ENCODE data around the gene TUFT1. TPM values are rescaled to one million over a fixed set of nuclear protein-coding genes. Genes with fewer than 3 reads are reported as not detected.

TUFT1 gene
- total and polyA plus RNA-seq, 2 of the 8 experiments (the other 6 are each of a cell fraction or from before 2014, with no cell fraction given) = 7.3 to 10.4 TPM

- Histone ChIP-seq H3K9ac (replicated peaks in 1 of 4; ENCODE audit: extremely low read depth in 1 of 4, low read depth in 3 of 4, low read length in 3 of 4) (no peak overlapping the region; a peak in 1 of 7 replicates), H3K18ac (ENCODE audit: extremely low read depth, low read length) (no peak overlapping the region), H2BK5ac (ENCODE audit: low read depth, low read length) (no peak overlapping the region), H4K5ac (ENCODE audit: insufficient read length, low read depth, low read length) (no peak overlapping the region), H3K23me2 (ENCODE audit: low read depth, low read length) (no peaks in the 10 kb centered on the region), H3K4ac (replicated peaks; ENCODE audit: insufficient read length, low read depth, low read length) (no peak overlapping the region), H2BK12ac (ENCODE audit: low read depth, low read length) (no peak overlapping the region), H3K4me2 (ENCODE audit: insufficient read depth in 1 of 2, low read depth in 2 of 2, low read length in 2 of 2) (no peak overlapping the region; a peak in 1 of 4 replicates), H4K91ac (replicated peaks; ENCODE audit: insufficient read length, low read length) (no peak overlapping the region), H3K14ac (ENCODE audit: insufficient read length) (no peak overlapping the region), H3K56ac (replicated peaks; ENCODE audit: insufficient read length, low read depth, low read length) (no peak overlapping the region), H3K27ac (ENCODE audit: low read depth, low read length) (no peak overlapping the region), H2BK15ac (ENCODE audit: low read length) (no peak overlapping the region), H2AK5ac (ENCODE audit: low read depth, low read length) (no peak overlapping the region), H3K4me3 (ENCODE audit: extremely low read depth in 1 of 4, insufficient read depth in 2 of 4, low read depth in 3 of 4, low read length in 4 of 4) (no peak overlapping the region), H4K8ac (ENCODE audit: extremely low read depth, insufficient read depth, low read length) (no peak overlapping the region), H2BK120ac (replicated peaks; ENCODE audit: low read depth, low read length) (no peak overlapping the region), H3K79me1 (ENCODE audit: low read depth, low read length) (no peaks in the 10 kb centered on the region), H3K36me3 (ENCODE audit: control insufficient read depth in 2 of 4, insufficient read depth in 4 of 4, low read length in 3 of 4) (peaks cover 2 to 28% (median 10%) of the 10 kb centered on the region in 4 experiments; a peak in 6 of 8 replicates), H2BK20ac (ENCODE audit: low read length) (no peak overlapping the region), H3K4me1 (replicated peaks in 1 of 4; ENCODE audit: control insufficient read depth in 3 of 4, insufficient read depth in 4 of 4, low read length in 3 of 4) (no peaks in the 10 kb centered on the region), H3K23ac (ENCODE audit: insufficient read length) (no peak overlapping the region), H4K20me1 (replicated peaks in 1 of 2; ENCODE audit: control insufficient read depth in 1 of 2, insufficient read depth in 2 of 2, low read length in 2 of 2) (no peaks in the 10 kb centered on the region), H2AFZ (ENCODE audit: low read length) (no peak overlapping the region), H3K27me3 (replicated peaks in 1 of 4; ENCODE audit: control insufficient read depth in 3 of 4, extremely low read depth in 1 of 4, insufficient read depth in 3 of 4, low read length in 3 of 4) (no peaks in the 10 kb centered on the region; a peak in 1 of 7 replicates), H3K9me3 (ENCODE audit: insufficient read depth in 2 of 2, low read depth in 1 of 2, low read length in 1 of 2) (no peaks in the 10 kb centered on the region), H3K79me2 (ENCODE audit: control insufficient read depth in 1 of 2, insufficient read depth in 2 of 2, low read length in 2 of 2) (0 out of 4 replicates have a peak, but pooled peaks cover under 1 to 3% of the 10 kb centered on the region in 2 experiments)
- FAIRE-seq (no peak), DNase-seq (ENCODE audit: low read depth in 1 of 2, low spot score in 2 of 2) (no peak)
- ChIA-PET POLR2A (ENCODE audit: partially characterized antibody) (interaction anchor here (1.8 to 6.6 kb wide), 2 partner anchors 16 to 25 kb away, joined by 6 to 32 read pairs; partner anchors contain the start of gene TUFT1), CTCF (ENCODE audit: partially characterized antibody) (interaction anchor here (1.9 to 2.6 kb wide), 2 partner anchors 11 to 28 kb away, joined by 4 to 6 read pairs; no protein-coding TSS in a partner anchor)
- 83 to 88% methylated on average over 2 to 5 of the region's 5 CpGs for WGBS, 2 experiments (ENCODE audit: extremely low coverage in 1 of 2, insufficient coverage in 1 of 2, insufficient read length in 1 of 2, insufficient replicate concordance in 2 of 2, low coverage in 1 of 2, low lambda C conversion rate in 2 of 2, missing lambda C conversion rate in 1 of 2)
- TF ChIP-seq POLR2AphosphoS5 (IDR thresholded peaks at IDR 0.05; ENCODE audit: low read depth, low read length) (no peak), JUND (IDR thresholded peaks at IDR 0.05; ENCODE audit: low read length) (no peak), SP1 (IDR thresholded peaks at IDR 0.05; ENCODE audit: low read depth, low read length) (no peak), FOSL1 (IDR thresholded peaks at IDR 0.05; ENCODE audit: insufficient read depth, low read depth, low read length) (no peak), MAFK (IDR thresholded peaks at IDR 0.05; ENCODE audit: low read depth, low read length) (no peak), GABPA (IDR thresholded peaks at IDR 0.05; ENCODE audit: borderline replicate concordance, insufficient read depth, low read length) (no peak), YY1 (IDR thresholded peaks at IDR 0.05; ENCODE audit: low read depth, low read length) (no peak), EZH2 (IDR thresholded peaks at IDR 0.05; ENCODE audit: low read depth, low read length, severe bottlenecking) (no peak), ATF2 (IDR thresholded peaks at IDR 0.05; ENCODE audit: low read length) (no peak), KDM5A (IDR thresholded peaks at IDR 0.05; ENCODE audit: low read length) (no peak), HDAC6 (IDR thresholded peaks at IDR 0.05; ENCODE audit: low read depth, low read length) (no peak), JUN (IDR thresholded peaks at IDR 0.05; ENCODE audit: low read depth, low read length) (no peak)
Observed at GRCh38 chr1:151565502-151566189, 25.5 kb downstream of the TUFT1 start.
